GM10266 (cell line): ENCODE results near the gene TACC2.

ENCODE experiments used
- DNase-seq: peaks from one replicate; pipeline ENCODE4 v3.0.0; 2012; ENCODE audit errors: extremely low spot score
- TF ChIP-seq, protein P1 (sequence below): IDR thresholded peaks from 2 replicates; pipeline ENCODE4 v1.5.1; 2012; ENCODE audit warnings: mild to moderate bottlenecking, low read depth; ENCODE audit not compliant: control insufficient read depth, insufficient read depth; ENCODE audit errors: missing control alignments

The TACC2 gene

GRCh38 chr10:122290833-122291532 is 302.0 kb downstream of the TACC2 start:
- DNase-seq, result no peak
- TF ChIP-seq, protein P1, sequence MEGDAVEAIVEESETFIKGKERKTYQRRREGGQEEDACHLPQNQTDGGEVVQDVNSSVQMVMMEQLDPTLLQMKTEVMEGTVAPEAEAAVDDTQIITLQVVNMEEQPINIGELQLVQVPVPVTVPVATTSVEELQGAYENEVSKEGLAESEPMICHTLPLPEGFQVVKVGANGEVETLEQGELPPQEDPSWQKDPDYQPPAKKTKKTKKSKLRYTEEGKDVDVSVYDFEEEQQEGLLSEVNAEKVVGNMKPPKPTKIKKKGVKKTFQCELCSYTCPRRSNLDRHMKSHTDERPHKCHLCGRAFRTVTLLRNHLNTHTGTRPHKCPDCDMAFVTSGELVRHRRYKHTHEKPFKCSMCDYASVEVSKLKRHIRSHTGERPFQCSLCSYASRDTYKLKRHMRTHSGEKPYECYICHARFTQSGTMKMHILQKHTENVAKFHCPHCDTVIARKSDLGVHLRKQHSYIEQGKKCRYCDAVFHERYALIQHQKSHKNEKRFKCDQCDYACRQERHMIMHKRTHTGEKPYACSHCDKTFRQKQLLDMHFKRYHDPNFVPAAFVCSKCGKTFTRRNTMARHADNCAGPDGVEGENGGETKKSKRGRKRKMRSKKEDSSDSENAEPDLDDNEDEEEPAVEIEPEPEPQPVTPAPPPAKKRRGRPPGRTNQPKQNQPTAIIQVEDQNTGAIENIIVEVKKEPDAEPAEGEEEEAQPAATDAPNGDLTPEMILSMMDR, result no peak

DNA sequence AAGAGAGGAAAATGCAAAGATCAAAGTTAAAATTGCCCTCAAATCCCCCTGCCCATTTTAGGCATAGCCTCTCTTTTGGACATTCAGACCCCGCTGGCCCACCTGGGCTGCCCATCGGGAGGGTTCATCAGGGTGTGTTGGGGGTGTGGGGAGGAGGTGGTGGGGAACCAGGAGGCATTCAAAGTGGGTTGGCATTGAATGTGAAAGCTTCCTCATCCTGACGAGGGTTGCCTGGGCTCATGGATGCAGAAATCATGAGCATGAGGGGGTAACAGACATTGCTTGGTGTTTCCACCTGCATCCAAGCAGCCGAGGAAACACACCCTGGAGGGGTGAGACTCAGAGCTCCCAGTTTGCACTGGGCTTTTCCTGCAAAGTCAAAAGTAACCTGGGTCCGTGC is 302.8 kb downstream of the TACC2 start:
- DNase-seq, result no peak
- TF ChIP-seq, protein P1, result no peak

GRCh38 chr10:122292376-122292775 is 303.4 kb downstream of the TACC2 start:
- DNase-seq, result no peak
- TF ChIP-seq, protein P1, result no peak

DNA sequence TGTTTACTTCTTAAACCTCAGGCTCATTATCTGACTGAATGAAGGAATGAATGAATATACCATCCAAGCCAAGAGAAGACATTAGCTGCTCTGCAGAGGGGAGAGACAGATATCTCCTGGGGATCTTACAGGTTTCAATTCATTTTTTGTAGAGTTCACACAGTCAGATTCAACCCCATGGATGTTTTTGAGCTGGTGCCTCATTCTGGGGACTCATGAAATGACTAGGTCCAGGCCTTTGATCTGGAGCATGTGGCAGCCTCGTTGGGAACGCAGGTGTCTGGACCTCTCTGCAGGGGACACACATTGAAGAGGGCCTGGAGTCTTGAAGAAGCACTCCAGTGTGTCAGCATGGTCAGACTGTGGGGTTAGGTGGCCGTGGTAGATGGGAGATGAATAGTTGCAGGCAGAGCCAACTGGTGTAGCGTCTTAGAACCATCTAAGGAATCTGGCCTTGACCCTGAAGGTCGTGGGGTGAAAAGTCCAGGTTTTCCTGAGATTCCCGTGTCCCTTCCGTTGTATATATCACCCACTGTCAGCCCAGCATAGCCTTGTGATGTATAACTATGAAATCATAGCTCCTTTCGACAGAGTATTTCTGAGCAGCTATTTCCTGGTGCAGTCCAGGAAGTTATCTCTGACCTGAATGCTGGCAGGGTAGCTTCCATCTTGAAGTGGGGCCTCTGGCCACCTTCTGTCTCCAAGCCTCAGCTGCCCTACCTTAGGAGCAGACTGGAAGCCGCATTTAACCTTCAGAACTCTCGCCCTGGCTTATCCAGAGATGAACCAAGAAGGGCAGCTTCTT is 304.4 kb downstream of the TACC2 start:
- TF ChIP-seq, protein P1, result no peak
- DNase-seq, result no peak

DNA sequence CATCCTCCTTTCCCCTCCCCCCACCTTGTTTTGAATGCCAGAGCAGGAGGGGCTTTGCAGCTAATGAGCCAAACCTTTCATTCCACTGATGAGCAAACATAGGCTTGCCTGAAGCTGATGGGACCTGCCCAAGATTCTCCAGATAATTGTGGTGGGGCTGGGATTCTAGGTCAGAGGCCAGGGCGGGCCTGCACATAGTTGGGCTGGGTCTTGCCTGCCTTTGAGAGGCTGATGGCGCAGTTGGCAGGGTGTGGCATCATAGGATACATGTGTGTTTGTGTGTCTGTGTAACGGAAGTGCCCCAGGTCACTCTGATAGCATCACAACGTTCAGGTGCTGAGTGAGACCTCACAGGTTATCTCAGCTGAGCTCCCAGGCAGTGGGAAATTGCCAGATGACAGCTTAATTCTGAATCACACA is 305.0 kb downstream of the TACC2 start:
- TF ChIP-seq, protein P1, result no peak
- DNase-seq, result no peak

- TF ChIP-seq, protein P1, result no peak
- DNase-seq, result no peak
These were observed 305.8 kb downstream of the TACC2 start for GRCh38 chr10:122294511-122295450.
